NB4 (cell line): ENCODE measurements around the gene COTL1.
"Not testable (repeated sequence)": the region's sequence is repeated elsewhere in the genome, so short reads cannot be mapped to it uniquely, and the experiment has no call there.

Source experiments
- DNase-seq: peaks from one replicate; pipeline ENCODE4 v3.0.0; 2010; ENCODE audit warnings: low read depth
- H3K4me3 ChIP-seq: one replicate; pipeline ENCODE4 v1.5.1; 2011; ENCODE audit warnings: mild to moderate bottlenecking, low read depth, low read length, moderate library complexity
- MYC ChIP-seq: IDR thresholded peaks from 2 replicates; pipeline ENCODE4 v1.6.1; 2011; ENCODE audit warnings: low read depth, low read length
- POLR2A ChIP-seq: IDR thresholded peaks from 2 replicates; pipeline ENCODE4 v1.6.1; 2011; ENCODE audit warnings: mild to moderate bottlenecking; ENCODE audit not compliant: insufficient read length; ENCODE audit errors: extremely low read depth
- TF ChIP-seq, protein P1 (sequence below): IDR thresholded peaks from 2 replicates; pipeline ENCODE4 v1.6.1; 2011; ENCODE audit warnings: low read depth, low read length
- TF ChIP-seq, protein P2 (sequence below): IDR thresholded peaks from one replicate; pipeline ENCODE4 v1.5.1; 2012; ENCODE audit warnings: low read depth, low read length

COTL1 gene

DNA sequence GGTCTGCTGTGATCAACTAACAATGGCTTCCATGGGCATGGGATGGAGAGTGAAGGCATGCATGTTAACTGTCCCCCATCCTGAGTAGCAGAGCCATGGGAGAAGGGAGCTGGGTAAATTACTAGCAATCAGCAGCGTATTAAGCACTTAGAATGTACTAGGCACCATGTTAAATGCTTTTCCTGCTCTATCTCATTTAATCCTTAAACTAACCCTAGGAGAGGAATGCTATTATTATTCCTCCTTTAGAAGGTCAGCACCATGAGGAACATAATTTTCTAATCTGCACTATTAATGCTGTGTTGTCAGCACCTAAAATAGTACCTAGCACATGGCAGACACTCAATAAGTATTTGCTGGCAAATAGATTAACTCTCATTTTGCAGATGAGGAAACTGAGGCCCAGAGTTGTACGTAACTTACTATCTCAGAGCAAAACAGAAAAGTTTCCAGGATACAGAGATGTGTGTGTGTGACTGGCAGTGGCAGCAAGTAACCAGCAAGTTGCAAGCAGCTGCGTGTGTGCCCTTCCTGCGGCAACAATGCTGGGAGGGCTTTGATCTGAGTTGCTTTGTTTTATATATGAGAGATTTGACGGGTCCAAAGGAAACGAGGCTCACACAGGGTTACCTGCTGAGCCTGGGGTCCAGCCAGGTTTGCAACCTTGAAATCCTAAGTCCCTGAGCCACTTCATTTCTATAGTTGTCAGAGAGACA, 23.9 kb upstream of the COTL1 start:
- no peak overlapping the region for H3K4me3 ChIP-seq
- no peak for DNase-seq
- TF ChIP-seq MYC (no peak), POLR2A (no peak)
- TF ChIP-seq, protein P1, sequence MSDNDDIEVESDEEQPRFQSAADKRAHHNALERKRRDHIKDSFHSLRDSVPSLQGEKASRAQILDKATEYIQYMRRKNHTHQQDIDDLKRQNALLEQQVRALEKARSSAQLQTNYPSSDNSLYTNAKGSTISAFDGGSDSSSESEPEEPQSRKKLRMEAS: no peak
- TF ChIP-seq, protein P2, sequence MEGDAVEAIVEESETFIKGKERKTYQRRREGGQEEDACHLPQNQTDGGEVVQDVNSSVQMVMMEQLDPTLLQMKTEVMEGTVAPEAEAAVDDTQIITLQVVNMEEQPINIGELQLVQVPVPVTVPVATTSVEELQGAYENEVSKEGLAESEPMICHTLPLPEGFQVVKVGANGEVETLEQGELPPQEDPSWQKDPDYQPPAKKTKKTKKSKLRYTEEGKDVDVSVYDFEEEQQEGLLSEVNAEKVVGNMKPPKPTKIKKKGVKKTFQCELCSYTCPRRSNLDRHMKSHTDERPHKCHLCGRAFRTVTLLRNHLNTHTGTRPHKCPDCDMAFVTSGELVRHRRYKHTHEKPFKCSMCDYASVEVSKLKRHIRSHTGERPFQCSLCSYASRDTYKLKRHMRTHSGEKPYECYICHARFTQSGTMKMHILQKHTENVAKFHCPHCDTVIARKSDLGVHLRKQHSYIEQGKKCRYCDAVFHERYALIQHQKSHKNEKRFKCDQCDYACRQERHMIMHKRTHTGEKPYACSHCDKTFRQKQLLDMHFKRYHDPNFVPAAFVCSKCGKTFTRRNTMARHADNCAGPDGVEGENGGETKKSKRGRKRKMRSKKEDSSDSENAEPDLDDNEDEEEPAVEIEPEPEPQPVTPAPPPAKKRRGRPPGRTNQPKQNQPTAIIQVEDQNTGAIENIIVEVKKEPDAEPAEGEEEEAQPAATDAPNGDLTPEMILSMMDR: no peak

DNA sequence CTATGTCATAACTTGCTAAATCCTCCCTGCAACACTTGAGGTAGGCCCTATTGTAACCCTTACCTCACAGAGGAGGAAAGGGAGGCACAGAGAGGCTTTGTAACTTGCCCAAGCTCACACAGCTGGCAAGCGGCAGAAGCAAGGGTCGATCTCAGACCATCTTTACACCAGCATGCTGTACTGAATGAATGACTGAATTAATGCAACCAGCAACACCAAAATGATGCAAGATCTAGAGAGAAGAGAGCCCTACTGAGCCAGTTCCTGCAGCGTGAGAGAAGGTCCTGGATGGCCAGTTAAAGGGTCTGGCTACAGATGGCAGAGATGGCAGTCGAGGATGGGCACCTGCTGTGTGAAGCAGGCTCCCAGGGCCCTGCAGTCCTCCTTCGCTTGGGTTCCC, 22.3 kb upstream of the COTL1 start:
- peak; percentile 40 for DNase-seq
- H3K4me3 ChIP-seq: no peak overlapping the region
- TF ChIP-seq POLR2A (no peak), MYC (no peak)
- TF ChIP-seq, protein P2: no peak
- TF ChIP-seq, protein P1: no peak

DNA sequence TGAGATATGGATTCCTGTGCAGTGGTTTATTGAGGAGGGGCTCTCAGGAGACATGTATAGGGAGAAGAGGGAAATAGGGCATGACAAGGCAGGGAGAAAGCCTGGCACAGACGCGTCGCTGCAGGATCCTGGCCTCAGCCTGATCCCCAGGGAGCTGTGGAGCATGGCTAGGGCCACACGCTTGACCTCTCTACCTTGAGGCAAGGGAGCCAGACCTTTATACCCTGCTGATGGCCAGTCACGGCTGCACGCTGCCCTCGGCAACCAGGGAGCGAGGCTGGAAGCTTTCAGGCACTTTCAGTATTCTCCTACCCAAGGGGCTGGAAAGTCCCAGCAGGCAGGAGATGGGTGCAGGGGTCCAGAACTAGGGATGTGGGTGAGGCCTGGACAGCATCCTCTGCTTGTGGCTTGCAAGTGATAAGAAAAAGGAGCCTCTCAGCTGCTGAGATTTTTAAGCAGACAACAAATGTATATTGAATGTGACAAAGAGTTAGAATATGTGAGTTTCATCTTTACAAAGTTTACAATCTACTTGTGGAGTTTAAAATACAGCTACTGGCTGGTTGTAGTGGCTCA, 20.4 kb upstream of the COTL1 start:
- no peak for DNase-seq

DNA sequence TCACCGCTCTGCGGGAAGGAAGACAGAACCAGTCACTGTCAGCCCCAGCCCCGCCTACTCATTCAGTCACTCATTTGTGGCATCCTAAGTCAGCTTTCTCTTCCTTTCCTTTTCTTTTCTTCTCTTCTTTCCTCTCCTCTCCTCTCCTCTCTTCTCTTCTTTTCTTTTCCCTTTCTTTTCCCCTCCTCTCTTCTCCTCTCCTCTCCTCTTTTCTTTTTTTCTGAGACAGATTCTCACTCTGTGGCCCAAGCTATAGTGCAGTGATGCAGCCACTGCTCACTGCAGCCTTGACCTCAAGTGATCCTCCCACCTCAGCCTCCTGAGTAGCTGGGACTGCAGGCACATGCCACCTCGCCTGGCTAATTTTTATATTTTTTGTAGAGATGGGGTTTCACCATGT, 19.8 kb upstream of the COTL1 start:
- H3K4me3 ChIP-seq: no peak overlapping the region
- no peak for DNase-seq
- TF ChIP-seq MYC (no peak), POLR2A (no peak)
- TF ChIP-seq, protein P2: no peak
- TF ChIP-seq, protein P1: no peak

More for the DNA sequence above, 20.4 kb upstream of the COTL1 start:
- TF ChIP-seq, protein P2: no peak
- TF ChIP-seq POLR2A (no peak), MYC (no peak)
- TF ChIP-seq, protein P1: no peak
- no peak overlapping the region for H3K4me3 ChIP-seq

DNA sequence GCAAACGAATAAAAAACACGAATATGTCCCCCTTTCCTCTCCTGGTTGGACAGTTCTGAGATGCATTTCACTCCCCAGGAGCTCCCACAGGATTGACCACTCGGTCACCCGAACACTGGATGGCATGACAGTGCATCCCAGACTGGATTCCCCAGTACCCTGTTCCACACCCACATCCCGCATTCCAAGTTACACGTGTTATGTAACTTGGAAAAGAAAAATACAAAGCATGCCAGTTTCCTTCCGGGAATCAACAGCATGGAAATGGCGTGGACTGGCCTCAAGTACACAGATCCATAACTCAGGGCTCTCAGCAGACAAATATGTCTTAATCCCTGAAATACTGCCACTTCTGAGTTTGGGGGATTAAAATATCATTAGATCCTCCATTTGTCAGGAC, 17.8 kb upstream of the COTL1 start:
- no peak for TF ChIP-seq POLR2A
- DNase-seq: no peak
- H3K4me3 ChIP-seq: no peak overlapping the region

DNA sequence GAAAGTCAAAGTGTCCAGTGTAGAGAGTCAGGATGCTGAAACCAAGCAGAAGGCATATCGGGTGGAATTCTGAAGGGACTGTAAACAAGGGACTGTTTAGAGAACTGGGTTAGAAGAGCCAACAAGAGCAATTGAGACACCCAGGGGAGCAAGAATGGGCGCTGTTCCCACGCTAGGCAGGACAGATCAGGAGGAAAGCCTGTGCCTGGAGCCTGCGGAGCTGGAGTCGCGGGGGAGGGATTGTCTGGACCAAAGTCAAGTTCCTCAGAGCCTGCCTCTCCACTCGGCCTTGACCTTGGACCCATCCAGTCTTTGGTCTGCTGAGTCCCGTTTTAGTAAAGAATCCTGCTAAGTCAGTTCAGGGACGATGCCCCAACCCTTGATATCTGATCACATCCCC, 15.7 kb upstream of the COTL1 start:
- H3K4me3 ChIP-seq: no peak overlapping the region
- no peak for DNase-seq
- no peak for TF ChIP-seq MYC
- TF ChIP-seq, protein P2: no peak
- TF ChIP-seq POLR2A: no peak
- TF ChIP-seq, protein P1: no peak

DNA sequence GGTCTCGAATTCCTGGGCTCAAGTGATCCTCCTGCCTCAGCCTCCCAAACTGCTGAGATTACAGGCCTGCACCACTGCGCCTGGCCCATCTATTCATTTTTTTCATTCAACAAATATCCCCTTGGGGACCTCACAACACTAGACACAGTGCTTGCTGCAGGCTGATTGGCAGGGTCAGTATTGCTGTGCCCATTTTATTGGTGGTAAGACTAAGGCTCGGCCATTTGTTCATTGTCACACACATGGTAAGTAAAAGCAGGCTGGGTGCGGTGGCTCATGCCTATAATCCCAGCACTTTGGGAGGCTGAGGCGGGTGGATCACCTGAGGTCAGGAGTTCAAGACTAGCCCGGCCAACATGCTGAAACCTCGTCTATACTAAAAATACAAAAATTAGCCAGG, 15.0 kb upstream of the COTL1 start:
- H3K4me3 ChIP-seq, DNase-seq: not testable (repeated sequence)
